Measurements from ENCODE around the gene RPLP2. TPM values are rescaled to one million over a fixed set of nuclear protein-coding genes. Genes with fewer than 3 reads are reported as not detected.
A peak's percentile ranks its signal among the peaks of the same experiment; 100 is the strongest.

RPLP2 gene
- total RNA-seq, 1 experiment from 2014 or later: 1,270 TPM

DNA sequence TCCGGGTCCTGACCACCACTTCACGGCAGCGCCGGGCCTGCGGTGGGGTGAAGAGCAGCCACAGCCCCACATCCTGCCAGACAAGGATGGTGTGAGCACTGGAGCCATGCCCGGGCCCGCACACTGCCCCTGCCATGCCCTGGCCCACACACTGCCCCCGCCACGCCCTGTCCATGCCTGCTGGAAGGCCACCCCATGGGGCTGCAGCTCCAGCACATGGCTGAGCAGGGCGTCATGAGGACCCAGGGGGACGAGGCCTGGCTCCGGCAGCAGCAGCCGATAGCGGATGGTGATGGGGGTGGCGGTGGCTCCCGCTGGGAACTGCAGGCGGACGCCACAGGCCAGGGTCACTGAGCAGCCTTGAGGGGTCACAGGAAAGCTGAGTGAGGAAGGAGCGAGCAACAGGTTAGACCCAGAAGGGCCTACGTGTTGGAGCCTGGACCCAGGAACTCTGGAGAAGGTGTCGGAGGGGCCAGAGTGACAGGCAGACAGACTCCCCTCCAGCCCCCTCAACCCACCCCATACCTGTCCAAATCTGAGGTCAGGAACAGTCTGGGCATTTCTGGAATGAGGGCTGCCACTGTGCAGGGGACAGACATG, 7.6 kb upstream of the RPLP2 start:
- intact Hi-C loops (cut with micrococcal nuclease; ENCODE audit: unreplicated experiment): no loop called here
- ChIA-PET POLR2A (ENCODE audit: unreplicated experiment) (no interaction called here), CTCF (no interaction called here)
- no peaks in the 10 kb centered on the region for H3K79me2 ChIP-seq (ENCODE audit: low read depth)
- no peaks in the 10 kb centered on the region for H3K36me3 ChIP-seq (ENCODE audit: low read depth)
- TF ChIP-seq, protein P1, sequence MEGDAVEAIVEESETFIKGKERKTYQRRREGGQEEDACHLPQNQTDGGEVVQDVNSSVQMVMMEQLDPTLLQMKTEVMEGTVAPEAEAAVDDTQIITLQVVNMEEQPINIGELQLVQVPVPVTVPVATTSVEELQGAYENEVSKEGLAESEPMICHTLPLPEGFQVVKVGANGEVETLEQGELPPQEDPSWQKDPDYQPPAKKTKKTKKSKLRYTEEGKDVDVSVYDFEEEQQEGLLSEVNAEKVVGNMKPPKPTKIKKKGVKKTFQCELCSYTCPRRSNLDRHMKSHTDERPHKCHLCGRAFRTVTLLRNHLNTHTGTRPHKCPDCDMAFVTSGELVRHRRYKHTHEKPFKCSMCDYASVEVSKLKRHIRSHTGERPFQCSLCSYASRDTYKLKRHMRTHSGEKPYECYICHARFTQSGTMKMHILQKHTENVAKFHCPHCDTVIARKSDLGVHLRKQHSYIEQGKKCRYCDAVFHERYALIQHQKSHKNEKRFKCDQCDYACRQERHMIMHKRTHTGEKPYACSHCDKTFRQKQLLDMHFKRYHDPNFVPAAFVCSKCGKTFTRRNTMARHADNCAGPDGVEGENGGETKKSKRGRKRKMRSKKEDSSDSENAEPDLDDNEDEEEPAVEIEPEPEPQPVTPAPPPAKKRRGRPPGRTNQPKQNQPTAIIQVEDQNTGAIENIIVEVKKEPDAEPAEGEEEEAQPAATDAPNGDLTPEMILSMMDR (conservative IDR thresholded peaks at IDR 0.05): no peak
- TF ChIP-seq EZH2 (IDR thresholded peaks at IDR 0.05; ENCODE audit: low read depth): no peak
- no peak overlapping the region for H3K4me2 ChIP-seq
- BruUV-seq (replicated peaks): no TSS peak
- H3K9me3 ChIP-seq (ENCODE audit: insufficient read depth, low read depth): no peaks in the 10 kb centered on the region
- no peaks in the 10 kb centered on the region for H4K20me1 ChIP-seq (ENCODE audit: insufficient read depth)
- H3K4me3 ChIP-seq: no peak overlapping the region
- H3F3A ChIP-seq (ENCODE audit: insufficient read depth, low read depth): no peaks in the 10 kb centered on the region
- H3K27ac ChIP-seq: no peak overlapping the region
- no peak overlapping the region for H2AFZ ChIP-seq
- DNase-seq: no peak
- no peaks in the 10 kb centered on the region for H3K27me3 ChIP-seq (ENCODE audit: insufficient read depth, low read depth)
- H3K9me2 ChIP-seq (ENCODE audit: insufficient read depth): no peaks in the 10 kb centered on the region
- H3K4me1 ChIP-seq (replicated peaks; ENCODE audit: insufficient read depth): peaks cover under 1% of the 10 kb centered on the region; the same call in 1 of the 2 replicates

DNA sequence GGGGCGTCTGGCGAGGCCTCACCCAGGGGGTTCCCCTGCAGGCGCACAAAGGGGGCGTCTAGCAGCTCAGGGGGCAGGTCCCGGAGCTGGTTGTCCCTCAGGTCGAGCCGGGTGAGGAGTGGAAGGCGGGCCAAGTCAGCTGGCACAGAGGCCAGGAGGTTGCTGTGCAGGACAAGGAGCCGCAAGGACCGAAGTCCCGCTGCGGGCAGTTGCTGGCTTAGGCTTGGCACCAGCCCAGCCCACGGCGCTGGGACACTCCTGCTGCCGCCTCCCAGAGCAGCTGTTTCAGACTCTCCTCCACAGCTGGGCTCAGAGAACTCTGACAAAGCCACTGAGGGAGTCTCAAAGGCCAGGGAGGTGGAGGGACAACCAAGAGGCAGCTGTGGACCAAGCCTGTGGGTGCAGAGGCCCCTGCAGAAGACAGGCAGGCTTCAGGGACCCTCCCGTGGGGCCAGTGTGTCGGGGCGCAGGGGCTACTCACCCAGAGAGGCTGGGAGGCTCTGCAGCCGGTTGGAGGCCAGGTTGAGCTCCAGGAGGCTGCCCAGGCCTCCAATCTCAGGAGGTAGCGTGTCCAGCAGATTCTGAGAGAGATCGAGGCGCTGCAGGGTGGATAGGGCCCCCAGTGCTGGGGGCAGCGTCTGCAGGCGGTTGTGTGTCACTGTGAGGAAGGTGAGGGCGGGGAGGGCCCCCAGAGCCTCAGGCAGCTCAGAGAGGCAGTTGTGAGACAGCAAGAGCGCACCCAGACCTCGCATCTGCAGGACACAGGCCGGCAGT, 6.9 kb upstream of the RPLP2 start:
- no TSS peak for BruUV-seq (replicated peaks)
- CTCF ChIA-PET: no interaction called here
- H3K27ac ChIP-seq: no peak overlapping the region
- H2AFZ ChIP-seq: no peak overlapping the region
- POLR2A ChIA-PET (ENCODE audit: unreplicated experiment): no interaction called here
- no peak overlapping the region for H3K4me2 ChIP-seq
- no peaks in the 10 kb centered on the region for H3K27me3 ChIP-seq (ENCODE audit: insufficient read depth, low read depth)
- no peaks in the 10 kb centered on the region for H3F3A ChIP-seq (ENCODE audit: insufficient read depth, low read depth)
- H3K36me3 ChIP-seq (ENCODE audit: low read depth): no peaks in the 10 kb centered on the region
- TF ChIP-seq EZH2 (IDR thresholded peaks at IDR 0.05; ENCODE audit: low read depth): no peak
- TF ChIP-seq, protein P1 (conservative IDR thresholded peaks at IDR 0.05): no peak
- no peak overlapping the region for H3K4me3 ChIP-seq
- intact Hi-C loops (cut with micrococcal nuclease; ENCODE audit: unreplicated experiment): no loop called here
- H3K9me2 ChIP-seq (ENCODE audit: insufficient read depth): no peaks in the 10 kb centered on the region
- H4K20me1 ChIP-seq (ENCODE audit: insufficient read depth): no peaks in the 10 kb centered on the region
- H3K79me2 ChIP-seq (ENCODE audit: low read depth): no peaks in the 10 kb centered on the region; the same call in 1 of the 2 replicates
- H3K9me3 ChIP-seq (ENCODE audit: insufficient read depth, low read depth): no peaks in the 10 kb centered on the region
- peak in 1 of 2 experiments; percentile 27 for DNase-seq
- H3K4me1 ChIP-seq (replicated peaks; ENCODE audit: insufficient read depth): no peaks in the 10 kb centered on the region

DNA sequence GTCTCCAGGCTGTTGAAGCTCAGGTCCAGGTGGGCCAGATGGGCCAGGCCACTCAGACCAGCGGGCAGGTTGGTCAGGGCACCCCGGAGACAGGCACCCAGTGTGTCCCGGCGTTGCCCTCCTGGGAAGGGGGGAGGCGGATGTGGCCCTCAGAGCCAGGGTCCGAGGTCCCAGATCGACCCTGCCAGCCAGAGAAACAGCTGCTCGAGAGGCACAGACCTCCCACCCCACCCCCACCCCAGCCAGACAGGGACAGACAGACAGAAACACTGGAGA, 6.4 kb upstream of the RPLP2 start:
- Histone ChIP-seq H3K27ac (no peak overlapping the region), H3K4me1 (replicated peaks; ENCODE audit: insufficient read depth) (no peaks in the 10 kb centered on the region), H3K79me2 (ENCODE audit: low read depth) (peaks cover 4% of the 10 kb centered on the region; the same call in 1 of the 2 replicates), H3F3A (ENCODE audit: insufficient read depth, low read depth) (0 out of 2 replicates have a peak, but pooled peaks cover under 1% of the 10 kb centered on the region), H3K4me2 (no peak overlapping the region), H3K9me2 (ENCODE audit: insufficient read depth) (no peaks in the 10 kb centered on the region), H3K27me3 (ENCODE audit: insufficient read depth, low read depth) (no peaks in the 10 kb centered on the region), H3K4me3 (no peak overlapping the region), H4K20me1 (ENCODE audit: insufficient read depth) (no peaks in the 10 kb centered on the region), H3K36me3 (ENCODE audit: low read depth) (no peaks in the 10 kb centered on the region), H2AFZ (no peak overlapping the region), H3K9me3 (ENCODE audit: insufficient read depth, low read depth) (no peaks in the 10 kb centered on the region)
- BruUV-seq (replicated peaks): no TSS peak
- TF ChIP-seq, protein P1 (conservative IDR thresholded peaks at IDR 0.05): no peak
- TF ChIP-seq EZH2 (IDR thresholded peaks at IDR 0.05; ENCODE audit: low read depth): no peak
- ChIA-PET CTCF (no interaction called here), POLR2A (ENCODE audit: unreplicated experiment) (no interaction called here)
- DNase-seq: no peak
- intact Hi-C loops (cut with micrococcal nuclease; ENCODE audit: unreplicated experiment): no loop called here
